Gastroesophageal sphincter (tissue), 4 donors: ENCODE results near the gene ZNF792. TPM values are rescaled to one million over a fixed set of nuclear protein-coding genes. Genes with fewer than 3 reads are reported as not detected.

ENCODE experiments used
- total RNA-seq, 4 donors: library from RNA; depleted of rRNA; stranded (reverse); fragments of >200 nt; gene quantifications; one replicate each; pipeline ENCODE4 v1.1.0, GENCODE V29; 2016

The ZNF792 gene
- total RNA-seq, 4 donors from 2014 or later, result 6.5 to 10.2 (median 7.3) TPM

Other genes with a start within 250 kb of the ZNF792 start
- 10 to 100 TPM; 18.6 to 47.6 (median 28.5) TPM for gene ZNF181, start 230.0 kb downstream of the ZNF792 start, total RNA-seq
- 1 to 10 TPM; 4.8 to 7.1 (median 5.6) TPM for gene ZNF599, start 191.0 kb downstream of the ZNF792 start, total RNA-seq
- 1 to 10 TPM in 3 of 4 donors, under 1 TPM in 1; 0.94 to 2.8 (median 2.4) TPM for gene ZNF30, start 37.3 kb downstream of the ZNF792 start, total RNA-seq
- gene GRAMD1A, start 36.1 kb upstream of the ZNF792 start, total RNA-seq, result 10 to 100 TPM; 22.0 to 40.0 (median 35.9) TPM
- 10 to 100 TPM in 2 of 4 donors, 1 to 10 TPM in 2; 5.3 to 13.2 (median 9.5) TPM for gene SCN1B, start 66.2 kb upstream of the ZNF792 start, total RNA-seq
- 1 to 10 TPM in 1 of 4 donors, under 1 TPM in 2, not detected in 1; 0.17 to 1.2 (median 0.27) TPM for gene HPN, start 77.5 kb upstream of the ZNF792 start, total RNA-seq
- gene FXYD3, start 151.6 kb upstream of the ZNF792 start, total RNA-seq, result 10 to 100 TPM in 1 of 4 donors, 1 to 10 TPM in 3; 1.2 to 38.8 (median 4.2) TPM
- 10 to 100 TPM; 24.8 to 47.9 (median 36.2) TPM for gene LGI4, start 170.8 kb upstream of the ZNF792 start, total RNA-seq
- 100 to 1,000 TPM in 1 of 4 donors, 10 to 100 TPM in 3; 42.8 to 140 (median 52.7) TPM for gene FXYD1, start 174.6 kb upstream of the ZNF792 start, total RNA-seq
- not detected for gene FXYD7, start 179.0 kb upstream of the ZNF792 start, total RNA-seq
- 10 to 100 TPM; 18.8 to 42.5 (median 33.0) TPM for gene FXYD5, start 190.5 kb upstream of the ZNF792 start, total RNA-seq